ENCODE results near the gene OR2F2. TPM values are rescaled to one million over a fixed set of nuclear protein-coding genes. Genes with fewer than 3 reads are reported as not detected.

Gene OR2F2
- total and polyA plus RNA-seq, 11 donors = not detected

DNA sequence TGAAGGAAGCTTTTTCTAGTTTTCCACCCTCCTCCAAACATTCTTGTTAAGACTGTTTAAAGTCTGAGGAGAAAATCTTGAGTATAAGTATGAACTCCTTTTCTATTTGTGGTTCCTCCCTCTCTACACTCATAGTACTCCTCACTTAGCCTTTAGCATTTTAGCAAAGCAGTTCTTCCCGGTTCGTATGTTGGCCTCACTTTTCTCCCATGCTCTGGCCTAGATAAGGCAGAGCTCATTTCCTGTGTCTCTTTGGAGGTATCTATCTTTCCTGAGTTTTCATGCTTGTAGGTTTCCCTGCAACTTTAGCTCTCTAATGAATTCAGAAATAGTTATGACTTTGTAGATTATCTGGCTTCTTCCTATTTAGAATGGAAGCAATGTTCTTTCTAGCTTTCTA is 13.7 kb downstream of the OR2F2 start:
- H3K27me3 ChIP-seq = no peaks in the 10 kb centered on the region
- DNase-seq (no peak), ATAC-seq (no peak)
- H3K4me1 ChIP-seq = no peaks in the 10 kb centered on the region
- no peaks in the 10 kb centered on the region for H3K9me3 ChIP-seq
- no peak overlapping the region for H3K27ac ChIP-seq
- WGBS, 4 donors = 21 to 48% (median 38%) methylated on average over 2 of the region's 2 CpGs
- TF ChIP-seq, protein P1, sequence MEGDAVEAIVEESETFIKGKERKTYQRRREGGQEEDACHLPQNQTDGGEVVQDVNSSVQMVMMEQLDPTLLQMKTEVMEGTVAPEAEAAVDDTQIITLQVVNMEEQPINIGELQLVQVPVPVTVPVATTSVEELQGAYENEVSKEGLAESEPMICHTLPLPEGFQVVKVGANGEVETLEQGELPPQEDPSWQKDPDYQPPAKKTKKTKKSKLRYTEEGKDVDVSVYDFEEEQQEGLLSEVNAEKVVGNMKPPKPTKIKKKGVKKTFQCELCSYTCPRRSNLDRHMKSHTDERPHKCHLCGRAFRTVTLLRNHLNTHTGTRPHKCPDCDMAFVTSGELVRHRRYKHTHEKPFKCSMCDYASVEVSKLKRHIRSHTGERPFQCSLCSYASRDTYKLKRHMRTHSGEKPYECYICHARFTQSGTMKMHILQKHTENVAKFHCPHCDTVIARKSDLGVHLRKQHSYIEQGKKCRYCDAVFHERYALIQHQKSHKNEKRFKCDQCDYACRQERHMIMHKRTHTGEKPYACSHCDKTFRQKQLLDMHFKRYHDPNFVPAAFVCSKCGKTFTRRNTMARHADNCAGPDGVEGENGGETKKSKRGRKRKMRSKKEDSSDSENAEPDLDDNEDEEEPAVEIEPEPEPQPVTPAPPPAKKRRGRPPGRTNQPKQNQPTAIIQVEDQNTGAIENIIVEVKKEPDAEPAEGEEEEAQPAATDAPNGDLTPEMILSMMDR (IDR thresholded peaks at IDR 0.05) = no peak
- no peak for TF ChIP-seq POLR2A (IDR thresholded peaks at IDR 0.05)
- H3K4me3 ChIP-seq = no peak overlapping the region
- intact Hi-C loops (cut with DNase I) = no loop called here
- H3K36me3 ChIP-seq = no peaks in the 10 kb centered on the region

DNA sequence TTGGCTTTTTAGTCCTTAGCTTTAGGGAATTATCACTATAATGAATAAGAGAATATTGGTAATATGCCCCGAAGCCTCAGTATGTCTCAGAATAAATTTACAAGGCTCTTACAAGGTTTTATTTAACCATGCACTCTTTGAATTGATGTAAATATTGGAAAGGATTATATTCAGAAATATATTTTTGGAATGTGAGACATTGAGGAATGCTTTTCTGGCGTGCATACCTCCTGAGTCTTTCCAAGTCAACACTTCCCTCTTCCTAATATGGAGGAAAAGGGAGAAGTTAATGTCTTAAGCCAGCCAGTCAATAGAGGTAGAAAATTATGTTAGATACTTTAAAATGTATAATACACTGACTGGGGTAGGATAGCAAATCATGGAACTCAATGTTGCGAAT is 18.4 kb downstream of the OR2F2 start:
- WGBS, 4 donors = 72 to 86% (median 81%) methylated on average over 3 of the region's 3 CpGs
- Histone ChIP-seq H3K27me3 (no peaks in the 10 kb centered on the region), H3K4me3 (no peak overlapping the region), H3K9me3 (no peaks in the 10 kb centered on the region), H3K36me3 (no peaks in the 10 kb centered on the region), H3K4me1 (no peaks in the 10 kb centered on the region), H3K27ac (no peak overlapping the region)
- intact Hi-C loops (cut with DNase I) = no loop called here
- no peak for DNase-seq
- TF ChIP-seq POLR2A (IDR thresholded peaks at IDR 0.05) = no peak
- TF ChIP-seq, protein P1 (IDR thresholded peaks at IDR 0.05) = no peak
- ATAC-seq = no peak

DNA sequence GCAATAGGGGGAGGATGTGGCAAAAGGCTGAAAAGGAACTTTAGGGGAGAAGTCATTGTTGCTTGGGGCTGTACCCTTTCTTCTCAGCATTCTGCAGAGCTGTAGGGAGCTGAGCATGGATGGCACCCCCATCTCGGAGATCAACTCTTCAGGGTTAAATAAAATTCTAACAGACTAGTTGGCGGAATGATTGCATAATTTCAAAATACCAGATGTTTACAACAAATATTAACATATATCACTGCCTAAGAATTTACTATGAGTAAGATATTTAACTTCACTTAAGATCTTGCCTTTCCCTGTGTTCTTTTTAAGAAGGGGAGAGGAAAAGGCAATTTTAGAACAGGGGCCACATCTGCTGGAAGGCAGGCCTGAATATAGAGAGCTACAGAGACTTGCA is 19.1 kb downstream of the OR2F2 start:
- ATAC-seq = no peak
- TF ChIP-seq, protein P1 (IDR thresholded peaks at IDR 0.05) = no peak
- H3K27me3 ChIP-seq = no peaks in the 10 kb centered on the region

DNA sequence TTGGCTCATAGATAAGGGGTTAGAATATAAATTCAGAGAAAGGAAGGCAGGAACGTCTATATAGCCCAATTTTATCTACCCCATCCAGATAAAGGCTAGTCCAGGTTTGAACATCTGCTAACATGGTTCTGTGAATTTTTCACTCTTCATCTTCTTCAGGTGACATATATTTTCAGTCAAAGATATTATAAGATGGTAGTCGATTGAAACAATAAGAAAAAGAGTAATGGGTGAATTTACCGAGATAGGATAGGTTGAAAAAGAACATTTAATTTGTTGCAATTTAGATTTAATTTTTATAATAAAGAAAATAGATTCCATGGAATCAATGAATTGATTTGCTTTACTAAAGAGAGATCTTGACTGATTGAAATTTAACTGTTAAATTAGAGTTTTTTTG is 19.5 kb downstream of the OR2F2 start, which contains the start of gene OR2F1:
Gene OR2F1 (plus strand): TSS at position 301 of the 400 bp plus-strand sequence. CDS start 5,127 bp downstream, outside the sequence.
- no peak within 1 kb of the TSS for H3K4me3 ChIP-seq
- H3K9me3 ChIP-seq = no peaks in the 10 kb centered on the region
- H3K4me1 ChIP-seq = no peaks in the 10 kb centered on the region
- H3K27me3 ChIP-seq = no peaks in the 10 kb centered on the region
- no peaks in the 10 kb centered on the region for H3K36me3 ChIP-seq
- H3K27ac ChIP-seq = no peak within 1 kb of the TSS
- WGBS, 4 donors = 68 to 79% (median 75%) methylated on average over 3 of the region's 3 CpGs
- no peak for DNase-seq
- intact Hi-C loops (cut with DNase I) = no loop called here
- ATAC-seq = no peak
- TF ChIP-seq, protein P1 (IDR thresholded peaks at IDR 0.05) = no peak
- TF ChIP-seq POLR2A (IDR thresholded peaks at IDR 0.05) = no peak

More for the DNA sequence above, 19.1 kb downstream of the OR2F2 start:
- H3K4me3 ChIP-seq = no peak overlapping the region
- H3K27ac ChIP-seq = no peak overlapping the region
- WGBS, 4 donors = 76 to 88% (median 84%) methylated on average over 2 of the region's 2 CpGs
- no peaks in the 10 kb centered on the region for H3K4me1 ChIP-seq
- H3K36me3 ChIP-seq = no peaks in the 10 kb centered on the region
- no peak for DNase-seq
- H3K9me3 ChIP-seq = no peaks in the 10 kb centered on the region
- intact Hi-C loops (cut with DNase I) = no loop called here

All from heart left ventricle (tissue), 16 donors.